GM10266 (cell line): ENCODE results near the gene PGLYRP1.

Experiments
- DNase-seq: peaks from one replicate; pipeline ENCODE4 v3.0.0; 2012; ENCODE audit errors: extremely low spot score
- CTCF ChIP-seq: IDR thresholded peaks from 2 replicates; pipeline ENCODE4 v1.5.1; 2012; ENCODE audit warnings: mild to moderate bottlenecking, low read depth; ENCODE audit not compliant: control insufficient read depth, insufficient read depth; ENCODE audit errors: missing control alignments

The PGLYRP1 gene

GRCh38 chr19:46032597-46033025 is 9.8 kb upstream of the PGLYRP1 start:
- no peak for DNase-seq
- no peak for TF ChIP-seq CTCF

GRCh38 chr19:46031781-46032596 is 9.1 kb upstream of the PGLYRP1 start:
- TF ChIP-seq CTCF: no peak
- no peak for DNase-seq

- no peak for TF ChIP-seq CTCF
- no peak for DNase-seq
These were observed 8.1 kb upstream of the PGLYRP1 start for GRCh38 chr19:46030812-46031550.

DNA sequence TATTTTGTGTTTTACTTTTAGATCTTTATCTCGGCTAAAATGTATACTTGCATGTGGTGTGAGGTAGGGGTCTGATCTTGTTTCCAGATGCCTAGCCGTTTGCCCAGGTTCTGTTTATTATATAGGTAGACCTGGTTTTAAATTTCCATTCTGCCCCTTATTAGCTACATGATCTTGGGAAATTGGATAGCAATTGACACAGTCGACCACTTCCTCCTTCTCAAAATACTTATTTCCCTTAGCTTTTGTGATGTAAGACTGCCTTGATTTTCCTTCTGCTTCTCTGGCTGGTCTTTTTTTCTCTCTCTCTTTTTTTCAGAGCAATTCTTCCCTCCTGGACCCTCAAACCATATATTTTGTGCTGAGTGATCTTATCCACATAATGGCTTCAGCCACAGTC is 3.0 kb upstream of the PGLYRP1 start:
- no peak for DNase-seq
- no peak for TF ChIP-seq CTCF

DNA sequence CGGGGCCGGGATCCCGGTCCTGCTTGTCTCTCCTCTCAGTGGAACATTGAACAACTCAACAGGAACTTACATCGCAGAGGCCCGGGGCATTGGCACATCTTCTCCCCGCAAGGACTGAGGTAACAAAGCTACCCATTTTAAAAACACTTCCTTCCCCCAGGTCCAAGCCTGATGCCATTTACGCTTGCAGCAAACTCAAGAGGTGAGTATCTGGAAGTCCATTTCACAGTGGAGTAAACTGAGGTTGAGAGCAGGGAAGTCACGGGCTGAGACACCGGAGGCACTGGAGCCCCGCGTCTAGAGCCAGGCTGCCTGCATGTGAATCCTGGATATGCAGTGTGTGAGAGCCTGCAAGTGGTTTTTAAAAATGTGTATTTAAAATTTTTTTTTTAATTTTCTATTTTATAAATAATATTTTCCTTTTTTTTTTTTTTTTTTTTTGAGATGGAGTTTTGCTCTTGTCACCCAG is 492 bp upstream of the PGLYRP1 start:
- TF ChIP-seq CTCF: no peak
- DNase-seq: no peak

DNA sequence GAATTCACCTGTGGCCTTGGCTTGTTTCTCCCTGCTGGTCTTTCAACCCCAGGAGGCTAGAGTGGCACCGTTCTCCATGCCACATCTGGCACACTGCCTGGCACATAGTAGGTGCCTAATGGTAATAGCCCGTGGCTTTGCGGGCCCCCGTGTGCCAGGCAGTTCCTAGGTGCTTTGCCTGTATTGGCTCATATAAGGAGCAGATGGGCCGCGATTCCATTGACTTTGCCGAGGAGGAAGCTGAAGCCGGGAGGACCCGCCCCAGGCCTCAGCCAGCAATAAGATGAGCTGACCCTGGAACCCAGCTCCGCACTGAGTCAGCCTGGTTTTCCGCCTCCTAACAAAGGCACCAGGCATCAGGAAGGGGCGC is 807 bp downstream of the PGLYRP1 start:
- no peak for TF ChIP-seq CTCF
- DNase-seq: no peak

GRCh38 chr19:46021531-46022041 is 1.3 kb downstream of the PGLYRP1 start:
- TF ChIP-seq CTCF: no peak
- DNase-seq: no peak
